ENCODE measurements around the gene ABLIM2.

The ABLIM2 gene

DNA sequence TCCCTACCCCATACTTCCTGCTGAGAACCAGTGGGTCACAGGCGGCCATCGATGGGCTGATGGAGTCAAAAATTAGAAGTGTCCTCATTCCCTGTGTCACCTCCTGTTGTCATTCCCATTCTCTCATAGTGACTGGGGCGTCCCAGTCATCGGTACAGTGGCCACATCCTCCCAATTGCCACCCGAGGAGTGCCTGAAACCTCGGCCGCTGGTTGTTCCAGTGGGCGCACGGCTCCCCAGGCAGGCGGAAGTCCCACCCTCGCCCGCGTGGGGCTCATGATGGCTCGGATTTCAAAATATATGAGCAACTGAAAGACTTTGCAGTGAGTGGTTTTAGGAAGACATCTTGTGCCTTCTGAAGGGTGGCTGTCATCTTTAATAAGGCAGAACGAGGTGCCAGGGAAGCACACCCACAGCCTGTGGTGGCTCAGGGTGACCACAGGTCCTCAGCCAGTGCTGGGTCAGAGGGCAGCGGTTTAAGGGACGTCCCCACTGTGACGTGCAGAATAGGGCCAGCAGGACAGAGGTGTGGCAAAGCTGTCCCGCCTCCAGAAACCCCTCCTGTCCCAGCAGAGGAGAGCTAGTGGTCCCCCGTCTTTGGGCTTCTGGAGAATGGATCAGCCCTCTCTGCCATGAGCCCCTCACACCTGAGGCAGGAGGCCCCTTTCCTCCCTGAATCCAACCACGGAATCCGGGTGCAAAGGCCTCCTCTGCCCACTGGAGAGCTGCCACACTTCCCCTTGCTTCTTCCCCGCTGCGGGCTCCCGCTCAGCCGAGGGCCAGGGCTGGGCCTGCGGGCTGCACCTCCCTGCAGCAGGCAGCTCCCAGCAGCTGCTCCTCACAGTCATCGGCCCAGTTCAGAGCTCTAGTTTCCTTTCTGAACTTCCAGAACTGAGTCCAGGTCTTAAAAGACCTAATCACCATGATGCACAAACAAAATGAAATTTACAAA lies 90.4 kb downstream of the ABLIM2 start:
- no peaks in the 10 kb centered on the region for H3K27me3 ChIP-seq (ENCODE audit: control insufficient read depth, insufficient read depth, low read length)
- no peak overlapping the region for H3K9ac ChIP-seq (ENCODE audit: low read length)
- H3K4me1 ChIP-seq (ENCODE audit: control insufficient read depth, insufficient read depth, low read length), result no peaks in the 10 kb centered on the region
- no peaks in the 10 kb centered on the region for H3K36me3 ChIP-seq (ENCODE audit: control insufficient read depth, insufficient read depth, low read length)
- no peak overlapping the region for H3K4me3 ChIP-seq (ENCODE audit: low read length)
- peaks cover 10% of the 10 kb centered on the region for H3K9me3 ChIP-seq (ENCODE audit: control insufficient read depth, low read length)

DNA sequence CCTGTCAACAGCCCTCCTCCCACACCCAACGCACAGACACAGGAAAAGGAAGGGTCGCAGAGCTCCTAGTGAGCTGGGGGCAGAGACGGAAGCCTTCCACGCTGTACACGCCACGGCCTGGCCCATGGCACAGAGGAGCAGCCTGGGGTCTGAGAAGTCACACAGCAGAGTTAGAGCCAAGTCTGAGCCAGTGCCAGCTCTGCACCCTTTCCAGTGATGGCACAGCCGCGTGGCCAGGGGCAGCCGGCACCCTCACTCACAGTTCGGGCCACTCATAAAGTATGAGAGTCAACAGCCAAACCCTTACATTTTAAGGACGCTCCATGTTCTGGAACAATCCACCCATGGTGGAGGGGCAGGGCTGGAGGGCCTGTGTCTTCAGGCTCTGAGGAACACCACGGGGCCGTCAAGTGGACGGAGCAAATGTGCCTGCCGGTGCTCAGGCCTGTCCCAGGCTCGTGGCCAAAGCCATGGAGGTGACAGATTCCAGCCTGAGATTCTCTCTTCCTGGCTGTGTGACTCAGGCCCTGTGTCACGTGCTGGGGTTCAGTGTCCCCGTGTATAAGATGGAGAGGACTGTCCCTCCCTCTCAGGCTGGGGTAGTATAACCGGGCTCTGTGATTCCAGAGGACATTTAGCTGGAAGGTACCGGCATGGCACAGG lies 91.2 kb downstream of the ABLIM2 start:
- Histone ChIP-seq H3K9me3 (ENCODE audit: control insufficient read depth, low read length) (peaks cover 10% of the 10 kb centered on the region), H3K27me3 (ENCODE audit: control insufficient read depth, insufficient read depth, low read length) (no peaks in the 10 kb centered on the region), H3K4me1 (ENCODE audit: control insufficient read depth, insufficient read depth, low read length) (no peaks in the 10 kb centered on the region), H3K4me3 (ENCODE audit: low read length) (no peak overlapping the region), H3K9ac (ENCODE audit: low read length) (no peak overlapping the region), H3K36me3 (ENCODE audit: control insufficient read depth, insufficient read depth, low read length) (no peaks in the 10 kb centered on the region)

DNA sequence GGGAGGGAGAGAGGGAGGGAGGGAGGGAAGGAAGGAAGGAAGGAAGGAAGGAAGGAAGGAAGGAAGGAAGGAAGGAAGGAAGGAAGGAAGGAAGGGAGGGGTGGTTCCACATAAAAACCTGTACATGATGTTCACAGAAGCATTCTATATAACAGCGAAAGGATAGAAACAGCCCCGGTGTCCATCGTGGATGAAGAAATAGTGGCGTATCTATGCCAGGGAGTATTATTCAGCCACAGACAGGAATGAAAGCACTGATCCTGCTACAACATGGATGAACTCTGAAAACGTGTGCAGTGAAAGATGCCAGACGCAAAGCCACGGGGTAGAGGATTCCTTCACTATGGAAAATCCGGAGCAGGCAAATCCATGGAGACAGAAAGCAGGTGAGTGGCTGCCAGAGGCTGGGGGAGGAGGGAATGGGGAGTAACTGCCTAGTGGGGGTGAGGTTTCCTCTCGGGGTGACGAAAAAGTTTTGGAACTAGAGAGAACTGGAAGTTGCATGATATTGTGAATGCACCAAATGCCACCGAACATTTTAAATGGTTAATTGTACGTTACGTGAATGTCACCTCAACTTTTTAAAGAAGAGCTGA lies 92.2 kb downstream of the ABLIM2 start:
- Histone ChIP-seq H3K36me3 (ENCODE audit: control insufficient read depth, insufficient read depth, low read length) (no peaks in the 10 kb centered on the region), H3K27me3 (ENCODE audit: control insufficient read depth, insufficient read depth, low read length) (no peaks in the 10 kb centered on the region), H3K4me3 (ENCODE audit: low read length) (no peak overlapping the region), H3K9me3 (ENCODE audit: control insufficient read depth, low read length) (peaks cover 10% of the 10 kb centered on the region), H3K9ac (ENCODE audit: low read length) (no peak overlapping the region), H3K4me1 (ENCODE audit: control insufficient read depth, insufficient read depth, low read length) (no peaks in the 10 kb centered on the region)

DNA sequence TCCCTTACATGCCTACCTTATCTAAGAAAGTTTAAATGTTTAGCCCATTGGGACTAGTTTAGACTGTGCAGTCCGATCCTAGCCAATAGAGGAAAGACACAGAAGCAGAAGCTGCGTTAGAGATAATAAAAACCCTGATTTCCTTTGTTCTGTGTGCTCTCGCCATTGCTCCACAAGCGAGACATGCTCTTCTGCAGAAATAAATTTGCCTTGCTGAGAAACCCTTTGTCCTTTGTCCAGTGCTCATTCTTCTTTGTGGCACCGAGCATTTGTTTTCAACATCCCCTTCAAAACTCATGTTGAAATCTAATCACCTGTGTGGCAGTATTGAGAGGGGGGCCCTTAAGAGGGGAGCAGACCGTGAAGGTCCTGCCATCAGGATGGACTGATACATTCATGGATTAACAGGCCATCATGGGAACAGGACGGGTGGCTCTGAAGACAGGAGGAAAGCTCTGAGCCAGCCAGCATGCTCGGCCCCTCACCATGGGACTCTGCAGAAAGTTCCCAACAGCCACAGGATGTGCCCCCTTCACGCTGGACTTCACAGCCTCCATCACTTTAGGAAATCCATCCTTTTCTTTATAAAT lies 94.5 kb downstream of the ABLIM2 start:
- H3K4me3 ChIP-seq (ENCODE audit: low read length), result no peak overlapping the region
- no peaks in the 10 kb centered on the region for H3K36me3 ChIP-seq (ENCODE audit: control insufficient read depth, insufficient read depth, low read length)
- H3K9ac ChIP-seq (ENCODE audit: low read length), result no peak overlapping the region
- no peaks in the 10 kb centered on the region for H3K27me3 ChIP-seq (ENCODE audit: control insufficient read depth, insufficient read depth, low read length)
- no peaks in the 10 kb centered on the region for H3K4me1 ChIP-seq (ENCODE audit: control insufficient read depth, insufficient read depth, low read length)
- peaks cover 10% of the 10 kb centered on the region for H3K9me3 ChIP-seq (ENCODE audit: control insufficient read depth, low read length)

DNA sequence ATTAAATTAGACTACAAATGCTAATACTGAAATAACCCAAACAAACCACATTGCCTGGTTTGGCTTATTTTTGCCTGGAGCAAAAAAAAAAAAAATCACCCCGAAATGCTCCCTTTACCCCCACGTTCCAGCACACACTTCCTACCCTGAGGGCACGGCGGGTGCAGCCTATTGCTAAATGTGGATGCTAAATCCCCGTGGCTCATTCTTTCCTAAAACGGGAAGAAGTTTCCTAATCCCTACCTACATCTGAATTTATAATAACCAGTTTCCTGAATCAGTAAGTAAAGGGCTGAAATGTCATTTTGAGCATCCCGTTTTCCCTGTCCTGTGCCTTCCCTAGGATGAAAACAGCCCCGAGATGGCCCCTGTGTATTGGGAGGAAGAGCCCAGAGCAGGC lies 97.0 kb downstream of the ABLIM2 start:
- Histone ChIP-seq H3K4me3 (ENCODE audit: low read length) (no peak overlapping the region), H3K9me3 (ENCODE audit: control insufficient read depth, low read length) (peaks cover 10% of the 10 kb centered on the region), H3K27me3 (ENCODE audit: control insufficient read depth, insufficient read depth, low read length) (no peaks in the 10 kb centered on the region), H3K36me3 (ENCODE audit: control insufficient read depth, insufficient read depth, low read length) (no peaks in the 10 kb centered on the region), H3K9ac (ENCODE audit: low read length) (no peak overlapping the region), H3K4me1 (ENCODE audit: control insufficient read depth, insufficient read depth, low read length) (no peaks in the 10 kb centered on the region)

DNA sequence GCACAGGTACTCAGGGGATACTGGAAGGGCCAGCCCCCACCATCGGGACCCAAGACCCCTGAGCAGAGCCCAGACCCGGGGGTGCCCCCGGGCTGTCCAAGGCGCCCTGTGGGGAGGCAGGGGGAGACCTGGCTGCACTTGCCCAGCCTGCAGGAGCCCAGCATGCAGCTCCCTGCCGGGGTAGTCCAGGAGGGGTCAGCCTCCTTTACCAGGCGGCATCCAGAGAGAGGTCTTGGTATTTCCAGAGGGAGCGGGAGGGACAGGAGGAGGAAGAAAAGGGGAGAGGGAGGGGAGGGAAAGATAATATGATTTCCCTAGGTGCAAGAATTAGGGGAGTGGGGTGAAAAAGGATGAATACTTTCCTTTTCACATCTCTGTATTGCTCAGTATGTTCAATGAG lies 97.5 kb downstream of the ABLIM2 start:
- Histone ChIP-seq H3K4me3 (ENCODE audit: low read length) (no peak overlapping the region), H3K9me3 (ENCODE audit: control insufficient read depth, low read length) (peaks cover 10% of the 10 kb centered on the region), H3K4me1 (ENCODE audit: control insufficient read depth, insufficient read depth, low read length) (no peaks in the 10 kb centered on the region), H3K36me3 (ENCODE audit: control insufficient read depth, insufficient read depth, low read length) (no peaks in the 10 kb centered on the region), H3K9ac (ENCODE audit: low read length) (no peak overlapping the region), H3K27me3 (ENCODE audit: control insufficient read depth, insufficient read depth, low read length) (no peaks in the 10 kb centered on the region)

DNA sequence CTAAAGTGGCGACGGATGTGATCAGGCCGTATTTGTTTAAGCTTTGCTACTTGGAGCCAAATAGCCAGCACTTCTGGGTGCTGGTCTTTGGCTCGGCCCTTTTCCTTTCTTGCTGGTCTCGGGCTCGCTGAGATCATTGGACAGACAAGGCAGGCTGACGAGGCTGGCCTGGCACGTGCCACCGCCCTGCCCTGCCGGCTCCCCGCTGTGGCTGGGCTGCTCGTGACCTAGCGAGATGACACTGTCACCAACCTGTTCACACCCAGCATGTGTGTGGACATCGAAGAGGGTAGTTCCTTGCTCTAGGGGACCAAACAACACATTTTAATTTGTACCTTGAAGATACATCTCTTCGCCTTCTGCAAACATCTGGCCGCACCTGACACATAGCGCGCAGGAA lies 98.0 kb downstream of the ABLIM2 start:
- Histone ChIP-seq H3K9ac (ENCODE audit: low read length) (no peak overlapping the region), H3K27me3 (ENCODE audit: control insufficient read depth, insufficient read depth, low read length) (no peaks in the 10 kb centered on the region), H3K9me3 (ENCODE audit: control insufficient read depth, low read length) (peaks cover 10% of the 10 kb centered on the region), H3K36me3 (ENCODE audit: control insufficient read depth, insufficient read depth, low read length) (no peaks in the 10 kb centered on the region), H3K4me3 (ENCODE audit: low read length) (no peak overlapping the region), H3K4me1 (ENCODE audit: control insufficient read depth, insufficient read depth, low read length) (no peaks in the 10 kb centered on the region)

DNA sequence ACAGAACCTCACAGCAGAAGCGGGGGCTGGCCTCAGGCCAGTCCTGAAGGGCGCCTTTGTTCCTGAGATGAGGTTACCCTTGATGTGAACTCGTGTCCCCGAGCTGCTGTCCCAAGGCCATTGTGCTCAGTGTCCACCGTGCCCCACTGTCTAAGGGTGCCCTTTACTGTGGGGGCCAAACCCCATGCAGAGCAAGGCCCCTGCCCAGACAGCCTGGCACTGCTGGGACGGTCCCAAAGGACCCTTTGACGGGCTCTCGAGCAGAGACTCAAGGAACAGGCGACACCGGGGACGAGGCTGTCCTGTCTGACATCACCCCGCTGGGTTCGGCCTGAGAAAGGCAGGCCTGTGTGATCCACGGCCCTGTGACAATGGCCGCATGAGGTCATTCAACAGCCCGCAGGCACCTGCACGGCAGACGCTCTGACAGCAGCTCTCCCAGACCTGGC lies 100.6 kb downstream of the ABLIM2 start:
- H3K9ac ChIP-seq (ENCODE audit: low read length), result no peak overlapping the region
- no peak overlapping the region for H3K4me3 ChIP-seq (ENCODE audit: low read length)
- no peaks in the 10 kb centered on the region for H3K4me1 ChIP-seq (ENCODE audit: control insufficient read depth, insufficient read depth, low read length)
- no peaks in the 10 kb centered on the region for H3K36me3 ChIP-seq (ENCODE audit: control insufficient read depth, insufficient read depth, low read length)
- H3K27me3 ChIP-seq (ENCODE audit: control insufficient read depth, insufficient read depth, low read length), result no peaks in the 10 kb centered on the region
- H3K9me3 ChIP-seq (ENCODE audit: control insufficient read depth, low read length), result no peaks in the 10 kb centered on the region

DNA sequence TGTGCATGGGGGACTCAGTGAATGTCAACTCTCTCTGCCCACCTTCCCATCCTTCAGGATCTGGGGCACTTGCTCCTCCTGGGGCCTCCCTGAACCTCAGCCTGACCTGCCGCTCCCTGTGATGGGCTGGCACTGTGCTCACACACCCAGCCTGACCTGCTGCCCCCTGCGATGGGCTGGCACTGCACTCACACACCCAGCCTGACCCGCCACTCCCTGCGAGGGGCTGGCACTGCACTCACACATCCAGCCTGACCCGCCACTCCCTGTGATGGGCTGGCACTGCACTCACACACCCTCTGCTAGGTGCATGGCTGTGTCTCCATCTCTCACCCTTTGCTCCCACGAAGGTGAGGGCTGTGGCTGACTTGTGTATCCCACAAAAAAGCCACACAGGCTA lies 103.4 kb downstream of the ABLIM2 start:
- H3K4me1 ChIP-seq (ENCODE audit: control insufficient read depth, insufficient read depth, low read length), result peaks cover 8% of the 10 kb centered on the region
- no peaks in the 10 kb centered on the region for H3K27me3 ChIP-seq (ENCODE audit: control insufficient read depth, insufficient read depth, low read length)
- no peaks in the 10 kb centered on the region for H3K36me3 ChIP-seq (ENCODE audit: control insufficient read depth, insufficient read depth, low read length)
- H3K9ac ChIP-seq (ENCODE audit: low read length), result no peak overlapping the region
- no peak overlapping the region for H3K4me3 ChIP-seq (ENCODE audit: low read length)
- no peaks in the 10 kb centered on the region for H3K9me3 ChIP-seq (ENCODE audit: control insufficient read depth, low read length)

DNA sequence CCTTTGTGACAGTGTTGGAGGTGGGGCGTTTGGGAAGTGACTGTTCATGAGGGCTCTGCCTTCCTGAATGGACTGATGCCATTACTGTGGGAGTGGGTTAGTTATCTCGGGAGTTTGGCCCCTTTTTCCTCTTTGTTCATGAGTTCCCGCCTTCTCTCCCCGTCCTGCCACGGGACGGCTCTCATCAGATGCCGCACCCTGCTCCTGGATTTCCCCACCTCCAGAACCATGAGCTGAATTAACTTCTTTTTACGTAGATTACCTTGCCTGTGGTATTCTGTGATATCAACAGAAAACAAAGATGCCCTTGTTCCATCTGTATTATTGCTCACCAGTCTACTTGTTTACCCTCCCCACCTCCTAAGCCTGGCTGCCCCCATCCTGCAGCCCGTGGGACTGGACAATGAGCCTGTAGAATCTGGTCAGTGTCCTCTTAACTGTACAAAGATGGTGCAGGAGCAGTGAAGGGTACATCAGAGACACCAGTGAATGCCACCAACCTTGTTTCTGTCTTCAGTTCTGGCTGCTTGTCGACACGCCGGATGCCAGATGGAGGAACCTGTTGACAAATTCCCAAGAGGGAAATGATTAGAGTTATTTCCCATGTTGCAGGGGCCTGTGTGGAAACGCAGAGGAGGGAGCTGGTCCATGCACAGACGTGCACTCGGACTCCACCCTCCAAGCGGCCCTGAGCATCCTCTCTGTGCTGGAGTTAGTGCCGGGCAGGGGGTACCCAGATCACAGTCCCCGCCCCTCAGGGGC lies 104.7 kb downstream of the ABLIM2 start:
- Histone ChIP-seq H3K27me3 (ENCODE audit: control insufficient read depth, insufficient read depth, low read length) (no peaks in the 10 kb centered on the region), H3K9me3 (ENCODE audit: control insufficient read depth, low read length) (no peaks in the 10 kb centered on the region), H3K4me3 (ENCODE audit: low read length) (no peak overlapping the region), H3K9ac (ENCODE audit: low read length) (no peak overlapping the region), H3K36me3 (ENCODE audit: control insufficient read depth, insufficient read depth, low read length) (no peaks in the 10 kb centered on the region), H3K4me1 (ENCODE audit: control insufficient read depth, insufficient read depth, low read length) (peaks cover 9% of the 10 kb centered on the region)

DNA sequence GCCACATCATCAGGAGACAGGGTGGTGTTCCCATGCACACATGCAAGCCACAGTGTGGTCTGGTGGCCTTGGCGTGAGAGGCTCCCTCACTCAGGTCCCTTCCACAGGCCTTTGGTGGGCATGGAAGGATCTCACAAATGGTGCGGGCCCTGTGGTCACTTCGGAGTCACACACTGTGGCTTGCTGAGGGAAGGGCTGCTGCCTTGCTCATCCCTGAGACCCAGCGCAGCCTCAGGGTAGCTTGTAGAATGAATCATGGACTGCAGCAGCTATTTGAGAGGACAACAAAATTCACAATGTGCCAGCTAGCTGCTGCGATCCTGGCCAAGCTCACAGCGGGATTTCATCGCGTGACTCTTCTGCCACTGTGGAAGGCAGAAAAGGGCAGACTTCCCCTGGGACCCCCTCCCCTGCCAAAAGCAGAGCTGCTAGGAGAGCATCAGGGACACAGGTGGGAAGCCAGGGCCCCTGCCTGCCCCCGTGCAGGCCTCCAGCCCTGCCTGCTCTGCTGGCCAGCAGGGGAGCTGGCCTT lies 106.4 kb downstream of the ABLIM2 start:
- Histone ChIP-seq H3K9me3 (ENCODE audit: control insufficient read depth, low read length) (no peaks in the 10 kb centered on the region), H3K9ac (ENCODE audit: low read length) (no peak overlapping the region), H3K36me3 (ENCODE audit: control insufficient read depth, insufficient read depth, low read length) (no peaks in the 10 kb centered on the region)

More for the DNA sequence above, 106.4 kb downstream of the ABLIM2 start:
- no peaks in the 10 kb centered on the region for H3K27me3 ChIP-seq (ENCODE audit: control insufficient read depth, insufficient read depth, low read length)
- peaks cover 9% of the 10 kb centered on the region for H3K4me1 ChIP-seq (ENCODE audit: control insufficient read depth, insufficient read depth, low read length)
- no peak overlapping the region for H3K4me3 ChIP-seq (ENCODE audit: low read length)
